Dermis microvascular lymphatic vessel endothelial cell (primary cell): ENCODE measurements around the gene ZBTB1. TPM values are rescaled to one million over a fixed set of nuclear protein-coding genes. Genes with fewer than 3 reads are reported as not detected.
"Not testable (repeated sequence)": the region's sequence is repeated elsewhere in the genome, so short reads cannot be mapped to it uniquely, and the experiment has no call there.

ENCODE experiments used
- DNase-seq, 2 donors: peaks; one replicate each; pipeline versions ENCODE4 v3.0.0 to v3.0.0-alpha.2; 2010; ENCODE audit warnings: low read depth in 2 of 2
- total RNA-seq: library from RNA; depleted of rRNA; stranded (reverse); fragments of >200 nt; gene quantifications from 2 replicates; pipeline ENCODE4 v1.2.1, GENCODE V29; 2014

ZBTB1 gene
- total RNA-seq, 1 donor from 2014 or later: 33.4 TPM

DNA sequence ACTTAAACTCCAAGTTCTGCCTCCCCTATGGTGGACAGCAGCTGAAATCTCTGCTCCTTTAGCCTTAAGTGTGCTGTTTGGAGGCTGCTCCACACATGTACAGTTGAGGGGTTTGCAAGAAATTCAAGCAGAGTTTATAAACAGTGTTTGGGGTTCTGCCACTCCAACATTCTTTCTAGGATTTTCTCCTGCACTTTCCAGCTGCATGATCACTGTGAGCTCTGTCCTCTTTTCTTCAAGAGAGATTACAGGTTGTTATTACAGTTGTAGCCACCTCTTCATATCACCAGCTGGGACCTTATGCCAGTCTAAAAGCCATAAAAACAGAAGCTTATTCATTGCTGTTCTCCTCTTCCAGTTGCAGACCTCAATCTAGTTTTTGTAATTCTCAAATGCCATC, 9.3 kb upstream of the ZBTB1 start:
- DNase-seq: no peak

DNA sequence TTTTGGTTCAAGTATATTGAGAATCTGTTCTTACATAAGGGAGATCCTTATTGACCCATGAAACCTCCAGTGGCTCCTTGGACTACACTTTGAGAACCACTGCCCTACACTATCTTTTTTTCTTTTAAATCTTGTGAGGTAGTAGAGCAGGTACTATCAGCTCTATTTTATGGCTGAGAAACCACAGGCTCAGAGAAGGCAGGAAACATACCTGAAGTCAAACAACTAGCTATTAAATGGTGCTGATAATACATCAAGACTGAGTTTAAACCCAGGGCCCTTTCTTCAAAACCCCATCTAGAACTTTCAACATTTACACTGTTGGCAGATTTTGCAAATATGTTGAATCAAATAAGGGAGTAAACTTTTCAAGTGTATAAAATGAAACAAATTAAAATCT, 7.8 kb upstream of the ZBTB1 start:
- no peak for DNase-seq

- DNase-seq: no peak
Measured at GRCh38 chr14:64500088-64500487, 4.5 kb upstream of the ZBTB1 start.

DNA sequence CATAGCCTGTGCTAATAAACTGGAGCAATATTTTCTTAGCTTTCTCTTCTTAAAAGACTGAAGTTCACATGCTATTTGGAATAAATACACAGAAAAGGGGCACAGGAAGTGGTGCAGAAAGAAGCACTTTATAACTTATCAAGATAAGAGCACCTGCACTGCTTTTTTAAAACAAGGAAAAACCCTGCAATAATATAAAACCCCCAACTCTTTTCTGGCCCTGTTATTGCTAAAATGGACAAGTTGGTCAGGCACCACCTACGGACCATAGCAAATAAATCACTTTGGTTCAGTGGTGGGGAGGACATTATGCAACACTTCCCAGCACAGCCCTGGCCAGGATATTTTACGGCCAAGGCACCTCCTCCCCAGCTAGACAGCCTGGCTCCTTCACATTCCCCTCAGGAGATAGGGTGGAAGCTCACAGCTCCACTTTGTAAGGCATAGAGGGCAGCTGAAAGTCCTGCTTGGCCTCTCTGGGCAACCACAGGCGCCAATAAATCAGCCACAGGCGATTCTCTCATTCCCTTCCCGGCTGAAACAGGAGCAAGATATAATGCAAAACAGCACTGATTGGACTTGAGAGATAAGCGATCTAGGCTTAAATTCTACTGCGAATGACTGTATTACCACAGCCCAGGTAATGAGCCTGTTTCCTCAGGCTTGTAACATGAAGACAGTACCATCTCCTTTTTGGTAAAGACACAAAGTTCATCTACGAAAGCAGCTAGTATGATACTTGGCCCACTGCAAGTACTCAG, 3.0 kb upstream of the ZBTB1 start:
- DNase-seq: peak in 1 of 2 donors; percentile 37

GRCh38 chr14:64502456-64502855, 2.1 kb upstream of the ZBTB1 start:
- no peak for DNase-seq

GRCh38 chr14:64502887-64503433, 1.6 kb upstream of the ZBTB1 start:
- peak in 1 of 2 donors; percentile 21 for DNase-seq

DNA sequence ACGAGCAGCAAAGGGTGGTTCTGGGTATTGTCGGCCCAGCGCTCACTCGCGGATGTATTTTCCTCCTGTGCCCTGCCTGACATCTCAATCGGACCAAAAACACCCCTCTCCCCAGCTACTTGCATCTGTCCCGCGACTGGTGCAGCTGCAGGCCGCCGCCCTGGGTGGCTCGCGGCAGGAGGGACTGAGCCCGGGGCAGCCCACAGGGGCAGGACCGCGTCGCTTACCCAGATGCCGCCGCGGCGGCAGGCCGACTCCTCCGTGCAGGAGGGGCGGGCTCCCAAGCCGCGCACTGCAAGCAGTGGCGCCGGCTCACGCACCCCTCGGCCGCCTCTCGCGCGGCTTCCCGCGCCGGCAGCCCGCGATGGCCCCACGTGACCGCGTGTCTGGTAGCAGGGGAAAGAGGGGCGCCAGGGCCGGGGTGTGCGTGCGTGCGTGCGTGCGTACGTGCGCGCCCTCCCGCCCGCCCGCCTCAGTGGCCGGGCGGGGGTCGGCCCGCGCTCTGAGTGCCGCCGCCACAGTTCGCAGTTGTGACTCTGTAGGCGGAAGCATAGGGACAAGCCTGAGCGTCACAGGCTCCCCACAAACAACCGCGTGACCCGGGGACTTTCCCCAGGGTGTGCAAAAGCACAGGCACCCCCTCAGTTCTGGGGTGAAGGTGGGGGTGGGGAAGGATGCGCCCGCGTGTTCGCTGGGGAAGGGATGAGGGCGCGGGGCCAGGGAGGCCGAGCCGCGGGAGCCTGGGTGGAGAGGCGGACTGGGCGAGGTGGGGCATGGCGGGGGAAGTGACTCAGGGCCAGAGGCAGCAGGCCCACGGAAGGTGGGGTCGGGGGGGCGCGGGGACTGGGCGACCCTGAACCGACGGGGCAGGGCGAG, 898 bp upstream of the ZBTB1 start, which contains the start of gene ZBTB25:
Gene ZBTB25 (minus strand): TSS at position 405 of the 876 bp plus-strand sequence. CDS start 13,305 bp downstream, outside the sequence.
- DNase-seq: peak; percentile 81 to 96

- peak; percentile 42 to 86 for DNase-seq
Measured at GRCh38 chr14:64504897-64505794, 576 bp downstream of the ZBTB1 start.

GRCh38 chr14:64506721-64507120, 2.2 kb downstream of the ZBTB1 start:
- no peak for DNase-seq

DNA sequence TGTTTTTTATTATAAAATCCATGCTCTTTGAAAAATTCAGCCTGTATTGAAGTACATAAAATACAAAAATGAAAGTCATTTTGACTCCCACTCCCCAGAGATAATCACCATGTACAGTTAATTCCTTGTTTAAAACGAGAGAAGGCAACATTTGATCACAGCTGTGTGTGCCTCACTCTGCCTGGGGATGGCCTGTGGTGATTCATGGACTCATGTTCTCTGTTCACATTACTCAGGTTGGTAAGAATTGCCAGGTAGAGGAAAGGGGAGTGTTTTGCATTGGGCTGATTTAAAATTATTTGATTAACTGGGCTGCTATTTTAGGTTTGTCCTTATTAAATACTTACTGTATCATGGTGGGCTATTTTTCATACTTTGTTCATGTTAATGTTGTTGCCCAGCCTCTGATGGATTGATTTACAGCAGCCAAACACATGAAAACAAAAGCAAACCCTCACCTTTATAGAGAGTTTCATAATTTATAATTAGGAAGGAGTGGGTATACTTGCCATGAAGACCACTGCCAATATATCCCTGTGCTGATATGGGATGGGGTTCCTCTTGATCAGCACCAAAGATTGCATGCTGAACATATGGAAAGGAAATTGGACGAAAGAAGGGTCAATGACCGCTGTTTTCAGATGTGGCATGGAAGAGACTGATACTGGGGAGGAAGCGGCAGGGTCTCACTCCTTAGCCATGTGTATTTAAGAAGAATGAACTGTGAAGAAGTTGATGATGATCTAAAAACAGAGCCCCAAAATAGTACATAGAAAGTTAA, 3.0 kb downstream of the ZBTB1 start:
- DNase-seq: peak in 1 of 2 donors; percentile 42

DNA sequence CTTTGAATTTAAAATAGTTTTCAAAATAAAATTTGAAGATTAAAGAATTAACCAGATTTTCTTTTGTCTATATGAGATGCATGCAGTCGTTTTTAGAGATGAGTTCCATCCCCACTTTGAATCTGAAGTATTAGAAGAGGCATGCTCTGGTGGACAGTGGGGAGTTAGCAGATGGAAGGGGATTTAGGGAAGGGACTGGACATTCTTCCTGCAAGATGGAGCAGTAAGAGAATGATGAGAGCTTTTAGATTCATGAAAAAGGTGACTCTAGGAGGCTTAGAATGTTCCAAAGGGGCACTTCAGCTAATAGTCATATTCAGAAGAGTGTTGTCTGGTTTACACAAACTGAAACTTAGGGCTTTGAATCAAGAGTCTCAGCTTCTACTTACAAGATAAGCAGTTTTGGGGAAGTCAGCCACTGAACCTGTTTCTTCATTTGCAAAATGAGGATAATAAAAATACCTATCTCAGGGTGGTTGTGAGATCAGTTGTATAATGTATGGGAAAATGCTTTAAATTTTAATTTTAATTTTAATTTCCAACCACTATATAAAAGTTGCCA, 3.7 kb downstream of the ZBTB1 start:
- no peak for DNase-seq

- DNase-seq: no peak
Measured at GRCh38 chr14:64509036-64509435, 4.5 kb downstream of the ZBTB1 start.

DNA sequence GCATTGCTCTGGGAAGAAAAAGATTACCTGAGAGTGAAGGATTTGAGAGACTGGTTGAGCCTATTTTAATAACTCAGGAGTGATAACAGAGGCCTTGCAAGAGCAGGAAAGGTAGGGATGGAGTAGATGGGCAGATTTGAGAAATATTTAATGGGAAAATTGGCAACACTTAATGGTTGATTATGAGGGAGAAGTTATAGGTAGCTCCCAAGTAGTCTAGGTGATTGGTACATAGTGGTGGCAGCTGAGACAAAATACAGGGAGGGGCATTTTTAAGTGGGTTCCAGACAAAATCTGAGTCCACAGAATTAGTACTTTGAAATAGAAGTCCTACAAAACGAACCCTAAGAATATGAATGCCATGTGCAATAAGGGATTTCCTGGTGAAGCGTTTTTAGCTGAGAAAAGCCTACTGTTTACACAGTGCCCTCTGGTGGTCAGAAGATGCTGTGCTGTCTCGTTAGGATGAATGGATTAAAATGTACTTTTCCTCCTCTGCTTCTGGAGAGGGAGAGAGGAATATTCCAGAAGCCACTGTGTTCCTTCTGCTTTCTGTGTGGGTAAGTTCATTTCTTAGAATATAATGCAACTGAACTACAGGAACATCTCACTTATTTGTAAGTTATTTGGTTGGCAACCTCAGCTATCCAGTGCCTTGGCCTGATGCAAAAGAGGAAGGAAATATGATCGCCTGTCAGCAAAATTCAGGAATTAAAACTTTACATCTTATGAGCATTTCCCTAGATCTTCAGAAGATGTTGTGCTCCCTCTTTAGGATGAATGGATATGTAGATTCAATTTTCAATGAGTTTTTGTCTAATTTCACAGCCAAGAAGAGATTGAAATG, 6.5 kb downstream of the ZBTB1 start:
- DNase-seq: peak; percentile 45 to 76

GRCh38 chr14:64513271-64513670, 8.7 kb downstream of the ZBTB1 start:
- DNase-seq: no peak

GRCh38 chr14:64515053-64515452, 10.5 kb downstream of the ZBTB1 start:
- DNase-seq: no peak

GRCh38 chr14:64516969-64517368, 12.4 kb downstream of the ZBTB1 start:
- DNase-seq: no peak

GRCh38 chr14:64517667-64518066, 13.1 kb downstream of the ZBTB1 start:
- DNase-seq: not testable (repeated sequence)

- no peak for DNase-seq
Measured at GRCh38 chr14:64518229-64518628, 13.7 kb downstream of the ZBTB1 start.

- no peak for DNase-seq
Measured at GRCh38 chr14:64520699-64521098, 16.1 kb downstream of the ZBTB1 start.
